SK-N-SH treated with all-trans-retinoic acid at 6 μM for 48 hours (cell line): ENCODE data around the gene SLC37A2.

Source experiments
- ARNTL ChIP-seq: fragments of 450-650 bp; formaldehyde crosslinking; IDR thresholded peaks from 2 replicates; pipeline ENCODE4 v1.5.0; 2020; ENCODE audit warnings: low read depth, mild to moderate bottlenecking, moderate library complexity, borderline replicate concordance
- CSDC2 ChIP-seq: fragments of 250-450 bp; sonication (Bioruptor Pico); IDR thresholded peaks from 2 replicates; pipeline ENCODE4 v1.5.0; 2020; ENCODE audit warnings: mild to moderate bottlenecking, moderate library complexity
- ESRRG ChIP-seq: fragments of 250-450 bp; sonication (Bioruptor Pico); IDR thresholded peaks from 2 replicates; pipeline ENCODE4 v1.6.1; 2021; ENCODE audit warnings: mild to moderate bottlenecking
- GLIS3 ChIP-seq: fragments of 250-450 bp; sonication (Bioruptor Pico); IDR thresholded peaks from 2 replicates; pipeline ENCODE4 v1.5.0; 2020; ENCODE audit warnings: mild to moderate bottlenecking, moderate library complexity
- POU6F1 ChIP-seq: fragments of 250-450 bp; sonication (Bioruptor Pico); IDR thresholded peaks from 2 replicates; pipeline ENCODE4 v1.8.0; 2021; ENCODE audit warnings: low read depth, mild to moderate bottlenecking, moderate library complexity, borderline replicate concordance
- ZFP30 ChIP-seq: fragments of 450-650 bp; formaldehyde crosslinking; IDR thresholded peaks from 2 replicates; pipeline ENCODE4 v1.5.0; 2022; ENCODE audit warnings: mild to moderate bottlenecking, moderate library complexity
- ZNF8 ChIP-seq: fragments of 450-650 bp; formaldehyde crosslinking; IDR thresholded peaks from 2 replicates; pipeline ENCODE4 v1.5.0; 2020; ENCODE audit warnings: mild to moderate bottlenecking, moderate library complexity
- TF ChIP-seq, protein P1 (sequence below): fragments of 250-450 bp; sonication (Bioruptor Pico); IDR thresholded peaks from 2 replicates; pipeline ENCODE4 v1.8.0; 2020; ENCODE audit warnings: mild to moderate bottlenecking, moderate library complexity, borderline replicate concordance
- TF ChIP-seq, protein P2 (sequence below): fragments of 250-450 bp; sonication (Bioruptor Pico); IDR thresholded peaks from 2 replicates; pipeline ENCODE4 v1.5.0; 2020; ENCODE audit warnings: mild to moderate bottlenecking, moderate library complexity

GRCh38 chr11:125078016-125078415, 14.9 kb downstream of the SLC37A2 start:
- TF ChIP-seq ARNTL (CRISPR knock-in tag) (no peak), ESRRG (CRISPR knock-in tag) (no peak), POU6F1 (CRISPR knock-in tag) (no peak), CSDC2 (CRISPR knock-in tag) (no peak), GLIS3 (CRISPR knock-in tag) (no peak), ZNF8 (CRISPR knock-in tag) (no peak), ZFP30 (CRISPR knock-in tag) (no peak)
- TF ChIP-seq, protein P1, sequence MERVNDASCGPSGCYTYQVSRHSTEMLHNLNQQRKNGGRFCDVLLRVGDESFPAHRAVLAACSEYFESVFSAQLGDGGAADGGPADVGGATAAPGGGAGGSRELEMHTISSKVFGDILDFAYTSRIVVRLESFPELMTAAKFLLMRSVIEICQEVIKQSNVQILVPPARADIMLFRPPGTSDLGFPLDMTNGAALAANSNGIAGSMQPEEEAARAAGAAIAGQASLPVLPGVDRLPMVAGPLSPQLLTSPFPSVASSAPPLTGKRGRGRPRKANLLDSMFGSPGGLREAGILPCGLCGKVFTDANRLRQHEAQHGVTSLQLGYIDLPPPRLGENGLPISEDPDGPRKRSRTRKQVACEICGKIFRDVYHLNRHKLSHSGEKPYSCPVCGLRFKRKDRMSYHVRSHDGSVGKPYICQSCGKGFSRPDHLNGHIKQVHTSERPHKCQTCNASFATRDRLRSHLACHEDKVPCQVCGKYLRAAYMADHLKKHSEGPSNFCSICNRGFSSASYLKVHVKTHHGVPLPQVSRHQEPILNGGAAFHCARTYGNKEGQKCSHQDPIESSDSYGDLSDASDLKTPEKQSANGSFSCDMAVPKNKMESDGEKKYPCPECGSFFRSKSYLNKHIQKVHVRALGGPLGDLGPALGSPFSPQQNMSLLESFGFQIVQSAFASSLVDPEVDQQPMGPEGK (CRISPR knock-in tag), result no peak
- TF ChIP-seq, protein P2, sequence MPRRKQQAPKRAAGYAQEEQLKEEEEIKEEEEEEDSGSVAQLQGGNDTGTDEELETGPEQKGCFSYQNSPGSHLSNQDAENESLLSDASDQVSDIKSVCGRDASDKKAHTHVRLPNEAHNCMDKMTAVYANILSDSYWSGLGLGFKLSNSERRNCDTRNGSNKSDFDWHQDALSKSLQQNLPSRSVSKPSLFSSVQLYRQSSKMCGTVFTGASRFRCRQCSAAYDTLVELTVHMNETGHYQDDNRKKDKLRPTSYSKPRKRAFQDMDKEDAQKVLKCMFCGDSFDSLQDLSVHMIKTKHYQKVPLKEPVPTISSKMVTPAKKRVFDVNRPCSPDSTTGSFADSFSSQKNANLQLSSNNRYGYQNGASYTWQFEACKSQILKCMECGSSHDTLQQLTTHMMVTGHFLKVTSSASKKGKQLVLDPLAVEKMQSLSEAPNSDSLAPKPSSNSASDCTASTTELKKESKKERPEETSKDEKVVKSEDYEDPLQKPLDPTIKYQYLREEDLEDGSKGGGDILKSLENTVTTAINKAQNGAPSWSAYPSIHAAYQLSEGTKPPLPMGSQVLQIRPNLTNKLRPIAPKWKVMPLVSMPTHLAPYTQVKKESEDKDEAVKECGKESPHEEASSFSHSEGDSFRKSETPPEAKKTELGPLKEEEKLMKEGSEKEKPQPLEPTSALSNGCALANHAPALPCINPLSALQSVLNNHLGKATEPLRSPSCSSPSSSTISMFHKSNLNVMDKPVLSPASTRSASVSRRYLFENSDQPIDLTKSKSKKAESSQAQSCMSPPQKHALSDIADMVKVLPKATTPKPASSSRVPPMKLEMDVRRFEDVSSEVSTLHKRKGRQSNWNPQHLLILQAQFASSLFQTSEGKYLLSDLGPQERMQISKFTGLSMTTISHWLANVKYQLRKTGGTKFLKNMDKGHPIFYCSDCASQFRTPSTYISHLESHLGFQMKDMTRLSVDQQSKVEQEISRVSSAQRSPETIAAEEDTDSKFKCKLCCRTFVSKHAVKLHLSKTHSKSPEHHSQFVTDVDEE (CRISPR knock-in tag), result no peak
